Measurements from ENCODE around the gene ZDHHC16.
"Not testable (repeated sequence)": the region's sequence is repeated elsewhere in the genome, so short reads cannot be mapped to it uniquely, and the experiment has no call there.

DNA sequence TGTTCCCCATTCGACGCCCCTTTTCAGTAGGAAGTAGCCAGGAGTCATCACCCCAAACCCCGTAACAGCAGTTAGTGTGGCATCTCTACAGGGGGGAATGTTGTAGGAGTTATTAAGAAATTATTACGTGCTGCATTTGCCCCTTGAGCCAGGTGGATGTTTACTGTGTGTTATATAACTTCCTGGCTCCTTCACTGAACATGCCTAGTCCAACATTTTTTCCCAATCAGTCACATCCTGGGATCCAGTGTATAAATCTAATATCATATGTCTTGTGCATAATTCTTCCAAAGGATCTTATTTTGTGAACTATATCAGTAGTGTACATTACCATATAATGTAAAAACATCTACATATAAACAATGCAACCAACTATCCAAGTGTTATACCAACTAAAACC, 33.4 kb downstream of the ZDHHC16 start:
- not testable (repeated sequence) for TF ChIP-seq PATZ1 (CRISPR knock-in tag; IDR thresholded peaks at IDR 0.05; ENCODE audit: borderline replicate concordance); ESRRG (CRISPR knock-in tag; IDR thresholded peaks at IDR 0.05); ZNF8 (CRISPR knock-in tag; IDR thresholded peaks at IDR 0.05); ZFP30 (CRISPR knock-in tag; IDR thresholded peaks at IDR 0.05); RARB (CRISPR knock-in tag; IDR thresholded peaks at IDR 0.05); BACH2 (CRISPR knock-in tag; IDR thresholded peaks at IDR 0.05; ENCODE audit: borderline replicate concordance)
